K562 (cell line): ENCODE results near the gene PYCR2. TPM values are rescaled to one million over a fixed set of nuclear protein-coding genes. Genes with fewer than 3 reads are reported as not detected.
A peak's percentile ranks its signal among the peaks of the same experiment; 100 is the strongest.

Experiments
- ATAC-seq: fragments of 200-7000 bp; cut with Tn5 transposase; 3 replicates; pipeline ENCODE4 v1.9.1; 2020; ENCODE audit warnings: moderate library complexity
- BruUV-seq: library from RNA; stranded (reverse); fragments of 400-500 nt; replicated peaks from 2 replicates; lab custom pipeline; 2021; lab: Mats Ljungman, UMichigan
- CTCF ChIA-PET: fragments of 300-600 bp; formaldehyde crosslinking; extraction: SDS; loops from one replicate; lab custom pipeline; 2021; ENCODE audit warnings: low intra/inter-chr PET ratio; lab: Yijun Ruan, JAX
- POLR2A ChIA-PET: fragments of 300-600, 350-650 bp; sonication (Branson Sonifier 250); formaldehyde crosslinking; extraction: SDS; loops from one replicate; lab custom pipeline; 2021; ENCODE audit warnings: antibody characterized with exemption, inconsistent platforms; lab: Yijun Ruan, JAX
- DNase-seq, 4 experiments: peaks; one replicate each; pipeline versions ENCODE4 v3.0.0 to v3.0.0-alpha.2; 2011 to 2018; ENCODE audit warnings: low spot score in 3 of 4, mixed read lengths in 3 of 4; ENCODE audit errors: extremely low read depth in 1 of 4
- FAIRE-seq: peaks from 2 replicates; lab custom pipeline; 2011; peaks lifted over from hg19 to GRCh38; lab: Jason Lieb, UNC
- H2AFZ ChIP-seq: 2 replicates; pipeline ENCODE4 v1.6.0; 2011; ENCODE audit warnings: low read depth, low read length, control low read depth, inconsistent platforms
- H3K27ac ChIP-seq: fragments of 200-600 bp; 3 replicates; pipeline ENCODE4 v1.8.0; 2011; ENCODE audit warnings: low read depth, mild to moderate bottlenecking, control low read depth, inconsistent platforms, low read length, moderate library complexity, mixed read lengths; ENCODE audit errors: extremely low read depth
- H3K27me3 ChIP-seq, 2 experiments: fragments of 300-600 bp in 1 of 2; 2 replicates in 1 of 2; 3 replicates in 1 of 2; pipeline versions ENCODE4 v1.6.0 to v1.8.0; 2011; ENCODE audit warnings: inconsistent platforms in 2 of 2, low read length in 2 of 2, mild to moderate bottlenecking in 1 of 2, mixed read lengths in 1 of 2, moderate library complexity in 1 of 2; ENCODE audit not compliant: control insufficient read depth in 2 of 2, insufficient read depth in 2 of 2
- H3K36me3 ChIP-seq: fragments of 300-600 bp; 3 replicates; pipeline ENCODE4 v1.8.0; 2011; ENCODE audit warnings: mild to moderate bottlenecking, low read length, inconsistent platforms; ENCODE audit not compliant: control insufficient read depth, insufficient read depth
- H3K4me1 ChIP-seq, 2 experiments: fragments of 200-600 bp in 1 of 2; replicated peaks in 1 of 2; 2 replicates in 1 of 2; 3 replicates in 1 of 2; pipeline versions ENCODE4 v1.5.1 to v1.8.0; 2011; ENCODE audit warnings: inconsistent platforms in 2 of 2, low read length in 2 of 2, mild to moderate bottlenecking in 1 of 2, mixed read lengths in 1 of 2, moderate library complexity in 1 of 2; ENCODE audit not compliant: control insufficient read depth in 2 of 2, insufficient read depth in 2 of 2
- H3K4me2 ChIP-seq: 2 replicates; pipeline ENCODE4 v1.6.1; 2011; ENCODE audit warnings: low read length, control low read depth, inconsistent platforms, mixed read lengths; ENCODE audit not compliant: insufficient read depth
- H3K4me3 ChIP-seq: fragments of 200-600 bp; sonication (generic), shearing (Covaris generic); 2 replicates; pipeline ENCODE4 v1.5.1; 2016; ENCODE audit warnings: control low read depth, inconsistent platforms
- H3K79me2 ChIP-seq: fragments of 200-600 bp; 3 replicates; pipeline ENCODE4 v1.8.0; 2011; ENCODE audit warnings: low read length, inconsistent platforms; ENCODE audit not compliant: control insufficient read depth, insufficient read depth
- H3K9ac ChIP-seq, 2 experiments: 2 replicates each; pipeline versions ENCODE4 v1.6.0 to v1.6.1; 2011; ENCODE audit warnings: low read depth in 2 of 2, low read length in 2 of 2, control low read depth in 1 of 2, inconsistent platforms in 1 of 2, mild to moderate bottlenecking in 1 of 2, mixed read lengths in 1 of 2; ENCODE audit not compliant: insufficient read depth in 1 of 2
- H3K9me1 ChIP-seq: one replicate; pipeline ENCODE4 v1.6.0; 2011; ENCODE audit warnings: inconsistent platforms, mild to moderate bottlenecking, low read length, moderate library complexity; ENCODE audit not compliant: control insufficient read depth, insufficient read depth
- H3K9me3 ChIP-seq: replicated peaks from 2 replicates; pipeline ENCODE4 v1.5.1; 2011; ENCODE audit warnings: low read depth, low read length, inconsistent platforms; ENCODE audit not compliant: control insufficient read depth, insufficient read depth
- H4K20me1 ChIP-seq: replicated peaks from 2 replicates; pipeline ENCODE4 v1.6.1; 2011; ENCODE audit warnings: low read length, inconsistent platforms, mixed read lengths; ENCODE audit not compliant: control insufficient read depth, insufficient read depth
- BCOR ChIP-seq: fragments of 450-650 bp; IDR thresholded peaks from 2 replicates; pipeline ENCODE4 v1.6.1; 2016
- NR4A1 ChIP-seq, 2 experiments: fragments of 250-450 bp in 1 of 2; fragments of 450-650 bp in 1 of 2; sonication (Bioruptor Pico) in 1 of 2; IDR thresholded peaks; 2 replicates each; pipeline versions ENCODE4 v1.4.0 to v1.6.1; 2016 to 2020; ENCODE audit warnings: mild to moderate bottlenecking in 2 of 2, missing compliant biosample characterization in 1 of 2, missing genetic modification characterization in 1 of 2, moderate library complexity in 1 of 2
- ZNF121 ChIP-seq: sonication (generic); formaldehyde crosslinking; conservative IDR thresholded peaks from 2 replicates; pipeline ENCODE4 v1.8.0; 2022; ENCODE audit warnings: missing genetic modification reagents
- WGBS: fragments of 100-300 bp; shearing (Covaris generic); methylation state at CpG from one replicate; pipeline ENCODE4 v1.1.6; 2016; ENCODE audit warnings: low coverage, mixed read lengths; ENCODE audit not compliant: insufficient coverage; ENCODE audit errors: missing lambda C conversion rate; 5-methylcytosine and 5-hydroxymethylcytosine counted together
- in situ Hi-C: fragments of 300-500 bp; cut with MboI; formaldehyde crosslinking; loops from 4 replicates; pipeline ENCODE4 v1.15.0; 2018; ENCODE audit warnings: inconsistent platforms, mixed read lengths
- intact Hi-C: fragments of 100-400 bp; cut with micrococcal nuclease; formaldehyde crosslinking; loops from 2 replicates; pipeline ENCODE4 v1.14.2; 2022
- polyA plus RNA-seq, 8 experiments: library from polyadenylated mRNA; depleted of rRNA in 4 of 8; stranded (reverse) in 5 of 8; unstranded in 3 of 8; fragments of >200 nt; fragmentation: Nextera tagmentation in 2 of 8; fragmentation: Illumina TruSeq in 1 of 8; extraction: Ambion mirVana in 2 of 8; extraction: Trizol in 1 of 8; gene quantifications; 2 replicates each; pipeline versions ENCODE4 v1.2.1 to v1.2.3, GENCODE V29; 2011 to 2014; ENCODE audit warnings: inconsistent platforms in 1 of 8, missing spikeins in 1 of 8
- total RNA-seq, 7 experiments: library from RNA; depleted of rRNA in 6 of 7; stranded (reverse); fragments of >200 nt in 6 of 7; fragmentation: Illumina TruSeq in 2 of 7; extraction: Trizol in 2 of 7; gene quantifications; 2 replicates each; pipeline versions ENCODE4 v1.2.1 to v1.2.3, GENCODE V29; 2011 to 2021; ENCODE audit warnings: low replicate concordance in 1 of 7

PYCR2 gene
- total and polyA plus RNA-seq, 9 of the 15 experiments (the other 6 are each of a cell fraction or from before 2014, with no cell fraction given) = 5.5 to 219 (median 127) TPM

GRCh38 chr1:225897595-225898514, 26.2 kb downstream of the PYCR2 start:
- no peak for FAIRE-seq
- no peak for ATAC-seq
- Histone ChIP-seq H3K9ac (peak overlapping the region in 1 of 2 experiments; percentile 66; a peak in 1 of 4 replicates), H3K4me3 (no peak overlapping the region), H3K4me2 (no peak overlapping the region), H3K27ac (no peak overlapping the region), H3K79me2 (no peaks in the 10 kb centered on the region), H2AFZ (peak overlapping the region; percentile 83), H3K9me3 (no peaks in the 10 kb centered on the region), H3K36me3 (no peaks in the 10 kb centered on the region), H3K4me1 (peaks cover 15 to 20% of the 10 kb centered on the region in 2 experiments), H3K27me3 (no peaks in the 10 kb centered on the region), H3K9me1 (no peaks in the 10 kb centered on the region), H4K20me1 (no peaks in the 10 kb centered on the region)
- intact Hi-C loops (no loop called here), in situ Hi-C loops (no loop called here)
- CTCF ChIA-PET = no interaction called here
- WGBS = 74% methylated on average over 19 of the region's 19 CpGs
- no peak for DNase-seq
- no TSS peak for BruUV-seq
- POLR2A ChIA-PET = interaction anchor here (1.0 to 2.1 kb wide), 3 partner anchors 8 to 102 kb away, joined by 3 to 16 read pairs (median 8); partner anchors contain the start of genes LEFTY1 and TMEM63A
- TF ChIP-seq NR4A1 (CRISPR knock-in tag; IDR thresholded peaks at IDR 0.05) (no peak), NR4A1 (tag; IDR thresholded peaks at IDR 0.05) (no peak), BCOR (0 out of 2 replicates have a peak, but pooled peaks have one; percentile 8), ZNF121 (CRISPR knock-in tag) (peak; percentile 58; the same call in 1 of the 2 replicates)
